ENCODE measurements around the gene RAI2.

DNA sequence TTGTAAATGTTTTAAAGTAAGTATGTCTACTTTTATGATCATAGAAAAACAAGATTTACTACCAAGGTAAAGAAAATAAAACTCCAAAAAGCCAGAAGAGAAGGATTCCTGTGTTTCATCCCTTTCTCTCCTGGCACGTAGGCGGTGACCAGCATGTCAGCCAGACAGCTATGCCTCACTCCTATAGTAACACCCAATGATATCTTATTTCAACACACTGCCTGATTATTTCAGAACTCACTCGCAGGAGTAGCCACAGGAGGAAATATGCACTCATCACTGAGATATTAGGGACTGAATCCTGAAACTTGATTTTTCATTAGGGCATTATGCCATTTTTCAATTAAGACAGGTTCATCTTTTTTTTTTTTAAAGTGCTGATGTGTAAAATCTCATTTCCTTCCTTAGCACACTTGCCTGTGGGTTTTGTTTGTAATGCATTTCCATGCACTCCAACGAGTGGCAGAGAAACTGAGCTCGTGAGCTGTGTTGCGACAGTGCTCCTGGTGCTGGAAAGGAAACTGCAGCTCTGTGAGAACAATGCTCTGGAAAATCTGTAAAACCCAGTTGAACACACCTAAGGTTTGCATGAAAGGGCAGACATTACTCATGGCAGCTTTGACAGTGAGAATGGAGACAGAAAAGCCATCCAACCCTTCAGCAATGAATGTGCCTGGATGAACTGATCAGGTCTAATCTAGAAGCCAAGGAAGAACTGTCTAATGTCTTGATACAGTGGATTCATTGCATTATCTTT lies 18.2 kb downstream of the RAI2 start:
- TF ChIP-seq EP300 (IDR thresholded peaks at IDR 0.05): no peak
- TF ChIP-seq, protein P1, sequence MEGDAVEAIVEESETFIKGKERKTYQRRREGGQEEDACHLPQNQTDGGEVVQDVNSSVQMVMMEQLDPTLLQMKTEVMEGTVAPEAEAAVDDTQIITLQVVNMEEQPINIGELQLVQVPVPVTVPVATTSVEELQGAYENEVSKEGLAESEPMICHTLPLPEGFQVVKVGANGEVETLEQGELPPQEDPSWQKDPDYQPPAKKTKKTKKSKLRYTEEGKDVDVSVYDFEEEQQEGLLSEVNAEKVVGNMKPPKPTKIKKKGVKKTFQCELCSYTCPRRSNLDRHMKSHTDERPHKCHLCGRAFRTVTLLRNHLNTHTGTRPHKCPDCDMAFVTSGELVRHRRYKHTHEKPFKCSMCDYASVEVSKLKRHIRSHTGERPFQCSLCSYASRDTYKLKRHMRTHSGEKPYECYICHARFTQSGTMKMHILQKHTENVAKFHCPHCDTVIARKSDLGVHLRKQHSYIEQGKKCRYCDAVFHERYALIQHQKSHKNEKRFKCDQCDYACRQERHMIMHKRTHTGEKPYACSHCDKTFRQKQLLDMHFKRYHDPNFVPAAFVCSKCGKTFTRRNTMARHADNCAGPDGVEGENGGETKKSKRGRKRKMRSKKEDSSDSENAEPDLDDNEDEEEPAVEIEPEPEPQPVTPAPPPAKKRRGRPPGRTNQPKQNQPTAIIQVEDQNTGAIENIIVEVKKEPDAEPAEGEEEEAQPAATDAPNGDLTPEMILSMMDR (IDR thresholded peaks at IDR 0.05): no peak
- TF ChIP-seq POLR2A (IDR thresholded peaks at IDR 0.05): no peak
